ENCODE results near the gene NLGN1. TPM values are rescaled to one million over a fixed set of nuclear protein-coding genes. Genes with fewer than 3 reads are reported as not detected.

The NLGN1 gene
- total RNA-seq, 1 donor from 2014 or later = 5.7 TPM

DNA sequence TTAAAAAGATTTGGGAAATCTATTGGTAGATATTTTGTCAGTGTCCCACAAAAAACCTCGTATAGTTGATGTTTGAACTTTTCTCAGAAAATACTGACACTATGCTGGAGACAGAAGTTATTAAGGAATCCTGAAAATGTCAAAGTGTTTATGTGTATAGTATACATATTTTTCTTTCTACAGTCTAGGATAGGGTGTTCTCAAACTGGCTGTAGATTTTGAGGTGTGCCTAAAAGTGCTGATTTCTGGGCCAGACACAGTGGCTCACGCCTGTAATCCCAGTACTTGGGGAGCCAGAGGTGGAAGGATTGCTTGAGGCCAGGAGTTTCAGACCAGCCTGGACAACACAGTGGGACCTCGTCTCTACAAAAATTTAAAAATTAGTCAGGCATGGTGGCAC lies 322.0 kb downstream of the NLGN1 start:
- Histone ChIP-seq H3K4me3 (ENCODE audit: low read length in 3 of 3) (no peak overlapping the region), H3K4me1 (ENCODE audit: control insufficient read depth in 3 of 3, insufficient read depth in 3 of 3, low read length in 3 of 3) (no peaks in the 10 kb centered on the region), H3K9ac (ENCODE audit: low read depth in 1 of 3, low read length in 3 of 3) (no peak overlapping the region), H3K27me3 (ENCODE audit: control insufficient read depth in 3 of 3, insufficient read depth in 3 of 3, low read length in 3 of 3) (no peaks in the 10 kb centered on the region), H3K36me3 (ENCODE audit: control insufficient read depth in 3 of 3, insufficient read depth in 3 of 3, low read length in 3 of 3) (no peaks in the 10 kb centered on the region), H3K9me3 (ENCODE audit: control insufficient read depth in 3 of 3, low read length in 3 of 3) (no peaks in the 10 kb centered on the region), H3K27ac (ENCODE audit: low read depth, low read length) (no peak overlapping the region)

DNA sequence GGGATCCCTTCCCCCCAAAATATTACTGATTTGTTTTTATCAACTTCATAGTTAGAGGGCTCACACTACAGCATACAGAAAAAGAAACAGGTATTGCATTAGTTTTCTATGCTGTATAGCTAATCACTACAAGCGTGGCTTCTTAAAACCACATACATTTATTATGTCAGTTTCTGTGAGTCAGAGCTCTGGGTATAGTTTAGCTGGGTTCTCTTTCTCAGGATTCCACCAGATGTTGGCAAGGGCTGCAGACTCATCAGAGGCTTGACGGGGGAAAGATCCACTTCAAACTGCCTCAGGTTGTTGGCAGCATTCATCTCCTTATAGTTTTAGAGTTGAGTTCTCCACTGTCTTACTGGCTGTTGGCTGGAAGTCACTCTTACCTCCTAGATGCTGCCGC lies 328.0 kb downstream of the NLGN1 start:
- Histone ChIP-seq H3K9me3 (ENCODE audit: control insufficient read depth in 3 of 3, low read length in 3 of 3) (no peaks in the 10 kb centered on the region), H3K4me3 (ENCODE audit: low read length in 3 of 3) (no peak overlapping the region), H3K9ac (ENCODE audit: low read depth in 1 of 3, low read length in 3 of 3) (no peak overlapping the region), H3K36me3 (ENCODE audit: control insufficient read depth in 3 of 3, insufficient read depth in 3 of 3, low read length in 3 of 3) (no peaks in the 10 kb centered on the region), H3K27ac (ENCODE audit: low read depth, low read length) (no peak overlapping the region), H3K4me1 (ENCODE audit: control insufficient read depth in 3 of 3, insufficient read depth in 3 of 3, low read length in 3 of 3) (no peaks in the 10 kb centered on the region), H3K27me3 (ENCODE audit: control insufficient read depth in 3 of 3, insufficient read depth in 3 of 3, low read length in 3 of 3) (no peaks in the 10 kb centered on the region)

DNA sequence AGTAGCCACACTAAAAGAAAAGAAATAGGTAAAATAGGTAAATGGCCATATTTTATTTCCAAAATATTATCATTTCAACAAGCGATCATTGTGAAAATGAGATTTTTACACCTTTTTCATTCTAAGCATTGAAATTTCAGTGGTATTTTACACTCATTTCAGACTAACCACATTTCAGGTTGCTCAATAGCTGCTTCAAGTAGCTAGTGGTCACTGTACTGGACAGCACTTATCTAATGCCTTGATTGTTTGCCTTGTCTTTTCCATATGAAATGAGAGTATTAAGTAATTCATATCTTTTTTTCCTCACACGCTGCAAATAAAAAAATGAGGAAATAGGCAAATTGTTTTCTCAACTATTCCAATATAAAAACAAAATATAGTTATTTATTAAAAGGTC lies 332.8 kb downstream of the NLGN1 start:
- no peak overlapping the region for H3K4me3 ChIP-seq (ENCODE audit: low read length in 3 of 3)
- no peaks in the 10 kb centered on the region for H3K36me3 ChIP-seq (ENCODE audit: control insufficient read depth in 3 of 3, insufficient read depth in 3 of 3, low read length in 3 of 3)
- H3K9me3 ChIP-seq (ENCODE audit: control insufficient read depth in 3 of 3, low read length in 3 of 3) = no peaks in the 10 kb centered on the region
- no peaks in the 10 kb centered on the region for H3K27me3 ChIP-seq (ENCODE audit: control insufficient read depth in 3 of 3, insufficient read depth in 3 of 3, low read length in 3 of 3)
- no peak overlapping the region for H3K9ac ChIP-seq (ENCODE audit: low read depth in 1 of 3, low read length in 3 of 3)
- H3K27ac ChIP-seq (ENCODE audit: low read depth, low read length) = no peak overlapping the region
- H3K4me1 ChIP-seq (ENCODE audit: control insufficient read depth in 3 of 3, insufficient read depth in 3 of 3, low read length in 3 of 3) = no peaks in the 10 kb centered on the region

DNA sequence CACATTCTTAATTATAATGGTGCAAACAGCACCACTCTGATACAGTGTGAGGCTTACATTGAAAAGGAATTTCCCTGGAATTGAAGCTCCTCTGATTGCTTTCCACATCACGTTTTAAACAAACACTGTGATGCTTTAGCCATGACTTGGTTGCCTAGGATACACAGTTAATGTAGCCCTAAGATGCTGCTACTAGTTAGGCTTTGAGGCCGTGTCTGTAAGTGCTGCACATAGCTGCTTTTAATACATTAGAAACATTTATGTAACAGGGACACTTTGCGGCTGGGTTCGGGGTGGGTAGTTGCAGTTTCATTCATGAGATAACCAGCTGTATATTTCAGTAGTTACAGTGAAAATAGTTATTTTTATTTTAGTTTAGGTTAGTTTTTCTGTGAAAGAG lies 334.7 kb downstream of the NLGN1 start:
- Histone ChIP-seq H3K4me1 (ENCODE audit: control insufficient read depth in 3 of 3, insufficient read depth in 3 of 3, low read length in 3 of 3) (no peaks in the 10 kb centered on the region), H3K9ac (ENCODE audit: low read depth in 1 of 3, low read length in 3 of 3) (no peak overlapping the region), H3K4me3 (ENCODE audit: low read length in 3 of 3) (no peak overlapping the region), H3K36me3 (ENCODE audit: control insufficient read depth in 3 of 3, insufficient read depth in 3 of 3, low read length in 3 of 3) (no peaks in the 10 kb centered on the region), H3K27ac (ENCODE audit: low read depth, low read length) (no peak overlapping the region), H3K9me3 (ENCODE audit: control insufficient read depth in 3 of 3, low read length in 3 of 3) (no peaks in the 10 kb centered on the region), H3K27me3 (ENCODE audit: control insufficient read depth in 3 of 3, insufficient read depth in 3 of 3, low read length in 3 of 3) (no peaks in the 10 kb centered on the region)

DNA sequence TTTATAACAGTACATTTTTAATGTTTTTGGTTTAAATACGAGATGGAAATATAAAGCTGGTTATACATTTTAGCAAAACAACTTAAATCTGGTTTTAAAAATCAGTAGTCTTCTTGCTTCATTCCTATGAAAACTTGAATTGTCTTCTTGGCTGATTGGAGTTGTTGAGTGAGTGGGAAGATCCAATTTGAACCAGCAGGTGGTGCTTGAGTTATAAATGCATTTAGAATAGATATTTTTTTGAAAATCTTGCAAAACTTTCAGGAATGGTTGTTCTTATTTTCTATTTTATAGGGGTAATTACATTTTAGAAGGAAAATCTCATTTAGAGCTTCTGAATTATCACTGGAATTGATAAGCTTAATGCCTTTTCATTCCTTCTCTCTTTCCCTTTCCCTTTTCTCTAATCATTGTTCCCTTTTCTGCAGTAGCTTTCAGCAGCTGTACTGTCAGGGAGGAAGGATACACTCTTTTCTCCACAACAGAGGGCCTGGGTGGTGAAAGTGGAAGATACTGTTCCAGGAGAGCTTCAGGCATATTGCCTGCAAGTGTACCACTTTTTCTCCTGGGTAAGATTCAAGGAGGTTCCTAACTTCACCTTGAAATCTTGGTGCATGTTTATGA lies 335.6 kb downstream of the NLGN1 start:
- no peak overlapping the region for H3K9ac ChIP-seq (ENCODE audit: low read depth in 1 of 3, low read length in 3 of 3)
- no peaks in the 10 kb centered on the region for H3K27me3 ChIP-seq (ENCODE audit: control insufficient read depth in 3 of 3, insufficient read depth in 3 of 3, low read length in 3 of 3)
- no peaks in the 10 kb centered on the region for H3K4me1 ChIP-seq (ENCODE audit: control insufficient read depth in 3 of 3, insufficient read depth in 3 of 3, low read length in 3 of 3)
- H3K4me3 ChIP-seq (ENCODE audit: low read length in 3 of 3) = no peak overlapping the region
- H3K36me3 ChIP-seq (ENCODE audit: control insufficient read depth in 3 of 3, insufficient read depth in 3 of 3, low read length in 3 of 3) = no peaks in the 10 kb centered on the region
- no peaks in the 10 kb centered on the region for H3K9me3 ChIP-seq (ENCODE audit: control insufficient read depth in 3 of 3, low read length in 3 of 3)
- no peak overlapping the region for H3K27ac ChIP-seq (ENCODE audit: low read depth, low read length)

DNA sequence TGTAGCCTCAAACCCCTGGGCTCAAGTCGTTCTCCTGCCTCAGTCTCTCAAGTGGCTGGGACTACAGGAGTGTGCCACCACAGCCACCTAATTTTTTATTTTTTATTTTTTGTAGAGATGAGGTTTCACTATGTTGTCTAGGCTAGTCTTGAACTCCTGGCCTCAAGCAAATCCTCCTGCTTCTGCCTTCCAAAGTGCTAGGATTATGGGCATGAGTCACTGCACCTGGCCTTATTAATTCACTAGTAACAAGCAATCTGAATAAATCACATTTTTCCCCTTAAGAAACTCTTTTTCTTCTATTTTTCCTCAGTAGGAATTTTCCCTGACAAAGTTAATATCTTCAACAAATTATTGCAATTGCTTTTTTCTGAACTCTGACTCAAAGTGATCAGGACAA lies 336.9 kb downstream of the NLGN1 start:
- H3K9ac ChIP-seq (ENCODE audit: low read depth in 1 of 3, low read length in 3 of 3) = no peak overlapping the region
- H3K27me3 ChIP-seq (ENCODE audit: control insufficient read depth in 3 of 3, insufficient read depth in 3 of 3, low read length in 3 of 3) = no peaks in the 10 kb centered on the region
- no peaks in the 10 kb centered on the region for H3K9me3 ChIP-seq (ENCODE audit: control insufficient read depth in 3 of 3, low read length in 3 of 3)
- H3K27ac ChIP-seq (ENCODE audit: low read depth, low read length) = no peak overlapping the region
- no peaks in the 10 kb centered on the region for H3K36me3 ChIP-seq (ENCODE audit: control insufficient read depth in 3 of 3, insufficient read depth in 3 of 3, low read length in 3 of 3)
- no peaks in the 10 kb centered on the region for H3K4me1 ChIP-seq (ENCODE audit: control insufficient read depth in 3 of 3, insufficient read depth in 3 of 3, low read length in 3 of 3)
- H3K4me3 ChIP-seq (ENCODE audit: low read length in 3 of 3) = no peak overlapping the region

DNA sequence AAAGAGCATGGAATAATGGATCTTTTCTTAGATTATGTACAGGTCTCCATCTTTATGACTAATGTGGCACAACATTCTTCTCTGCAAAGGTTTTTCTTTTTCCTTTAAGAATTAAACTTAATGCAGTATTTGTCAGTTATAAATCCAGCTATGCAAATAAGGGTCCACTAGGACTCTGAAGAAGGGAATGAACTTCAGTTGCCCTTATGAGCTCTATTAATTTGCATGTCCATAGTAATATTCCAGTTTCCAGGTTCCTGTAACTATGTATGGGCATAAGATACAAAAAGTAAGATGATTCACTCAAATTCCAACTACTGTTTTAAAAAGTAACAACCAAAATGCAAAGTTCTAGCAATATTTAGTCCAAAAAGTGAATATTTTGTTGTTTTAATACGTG lies 337.4 kb downstream of the NLGN1 start:
- H3K4me3 ChIP-seq (ENCODE audit: low read length in 3 of 3) = no peak overlapping the region
- H3K4me1 ChIP-seq (ENCODE audit: control insufficient read depth in 3 of 3, insufficient read depth in 3 of 3, low read length in 3 of 3) = no peaks in the 10 kb centered on the region
- H3K36me3 ChIP-seq (ENCODE audit: control insufficient read depth in 3 of 3, insufficient read depth in 3 of 3, low read length in 3 of 3) = no peaks in the 10 kb centered on the region
- H3K9me3 ChIP-seq (ENCODE audit: control insufficient read depth in 3 of 3, low read length in 3 of 3) = no peaks in the 10 kb centered on the region
- H3K27ac ChIP-seq (ENCODE audit: low read depth, low read length) = no peak overlapping the region
- H3K27me3 ChIP-seq (ENCODE audit: control insufficient read depth in 3 of 3, insufficient read depth in 3 of 3, low read length in 3 of 3) = no peaks in the 10 kb centered on the region
- H3K9ac ChIP-seq (ENCODE audit: low read depth in 1 of 3, low read length in 3 of 3) = no peak overlapping the region

DNA sequence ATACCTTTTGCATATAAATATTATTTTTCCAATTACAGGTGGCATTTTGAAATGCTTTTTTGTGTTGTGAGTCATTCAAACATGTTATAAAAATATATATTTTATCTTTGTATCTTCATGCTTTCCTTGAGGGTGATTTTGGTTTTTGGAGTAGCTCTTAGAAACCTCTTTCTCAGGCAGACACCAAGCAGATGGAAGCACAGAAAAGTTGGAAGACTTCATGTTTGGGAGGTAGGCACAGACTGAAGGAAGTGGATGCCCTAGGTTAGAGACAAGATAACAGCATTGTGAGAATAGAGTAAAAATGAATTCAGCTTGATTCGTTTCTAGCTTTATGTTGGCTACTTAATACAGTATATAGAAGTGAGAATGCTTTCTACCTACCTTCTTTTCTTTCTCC lies 338.3 kb downstream of the NLGN1 start:
- Histone ChIP-seq H3K9me3 (ENCODE audit: control insufficient read depth in 3 of 3, low read length in 3 of 3) (no peaks in the 10 kb centered on the region), H3K4me1 (ENCODE audit: control insufficient read depth in 3 of 3, insufficient read depth in 3 of 3, low read length in 3 of 3) (no peaks in the 10 kb centered on the region), H3K27ac (ENCODE audit: low read depth, low read length) (no peak overlapping the region), H3K27me3 (ENCODE audit: control insufficient read depth in 3 of 3, insufficient read depth in 3 of 3, low read length in 3 of 3) (no peaks in the 10 kb centered on the region), H3K4me3 (ENCODE audit: low read length in 3 of 3) (no peak overlapping the region), H3K9ac (ENCODE audit: low read depth in 1 of 3, low read length in 3 of 3) (no peak overlapping the region), H3K36me3 (ENCODE audit: control insufficient read depth in 3 of 3, insufficient read depth in 3 of 3, low read length in 3 of 3) (no peaks in the 10 kb centered on the region)

DNA sequence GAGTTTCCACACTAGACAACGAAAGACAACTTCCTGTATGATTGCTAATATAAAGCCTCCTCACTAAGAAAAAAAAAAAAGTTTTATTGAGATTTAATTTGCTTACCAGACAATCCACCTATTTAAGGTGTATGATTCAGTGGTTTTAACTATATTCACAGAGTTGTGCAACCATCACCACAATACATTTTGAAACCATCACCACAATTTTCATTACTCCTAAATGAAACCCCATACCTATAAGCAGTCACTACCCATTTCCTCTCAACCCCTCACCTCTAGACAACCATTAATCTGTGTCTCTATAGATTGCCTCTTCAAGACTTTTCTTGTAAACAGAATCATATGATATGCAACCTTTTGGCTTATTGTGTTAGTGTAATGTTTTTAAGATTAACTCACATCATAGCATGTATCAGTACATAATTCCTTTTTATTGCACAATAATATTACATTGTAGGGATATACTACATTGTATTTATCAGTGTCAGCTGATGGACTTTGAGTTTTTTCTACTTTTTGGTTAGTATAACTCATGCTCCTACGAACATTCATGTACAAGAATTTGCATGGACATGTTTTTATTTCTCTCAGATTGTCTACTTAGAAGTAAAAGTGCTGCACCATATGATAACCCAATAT lies 339.7 kb downstream of the NLGN1 start:
- H3K9me3 ChIP-seq (ENCODE audit: control insufficient read depth in 3 of 3, low read length in 3 of 3) = no peaks in the 10 kb centered on the region
- H3K9ac ChIP-seq (ENCODE audit: low read depth in 1 of 3, low read length in 3 of 3) = no peak overlapping the region
- no peaks in the 10 kb centered on the region for H3K36me3 ChIP-seq (ENCODE audit: control insufficient read depth in 3 of 3, insufficient read depth in 3 of 3, low read length in 3 of 3)
- H3K27me3 ChIP-seq (ENCODE audit: control insufficient read depth in 3 of 3, insufficient read depth in 3 of 3, low read length in 3 of 3) = no peaks in the 10 kb centered on the region
- no peaks in the 10 kb centered on the region for H3K4me1 ChIP-seq (ENCODE audit: control insufficient read depth in 3 of 3, insufficient read depth in 3 of 3, low read length in 3 of 3)
- H3K27ac ChIP-seq (ENCODE audit: low read depth, low read length) = no peak overlapping the region
- no peak overlapping the region for H3K4me3 ChIP-seq (ENCODE audit: low read length in 3 of 3)

DNA sequence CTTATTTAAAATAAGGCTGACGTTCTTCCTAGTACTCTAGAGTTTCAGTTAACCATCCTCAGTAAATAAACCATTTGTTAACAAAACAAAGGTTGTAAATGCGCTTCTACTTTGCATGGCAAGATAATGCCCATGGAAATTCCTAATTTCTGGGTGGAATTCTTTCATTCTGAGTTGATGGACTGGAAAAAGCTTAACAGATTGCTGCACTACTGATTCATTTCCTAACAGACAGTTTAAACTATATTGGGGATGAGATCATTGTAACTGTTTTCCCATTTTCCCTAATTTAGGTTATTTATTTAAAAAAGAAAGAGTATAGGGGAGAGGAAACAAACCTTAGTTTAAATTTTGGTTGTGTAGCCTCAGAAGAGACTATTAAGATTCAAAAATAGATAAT lies 342.2 kb downstream of the NLGN1 start:
- Histone ChIP-seq H3K27ac (ENCODE audit: low read depth, low read length) (no peak overlapping the region), H3K27me3 (ENCODE audit: control insufficient read depth in 3 of 3, insufficient read depth in 3 of 3, low read length in 3 of 3) (no peaks in the 10 kb centered on the region), H3K36me3 (ENCODE audit: control insufficient read depth in 3 of 3, insufficient read depth in 3 of 3, low read length in 3 of 3) (no peaks in the 10 kb centered on the region), H3K9me3 (ENCODE audit: control insufficient read depth in 3 of 3, low read length in 3 of 3) (no peaks in the 10 kb centered on the region), H3K4me1 (ENCODE audit: control insufficient read depth in 3 of 3, insufficient read depth in 3 of 3, low read length in 3 of 3) (no peaks in the 10 kb centered on the region), H3K9ac (ENCODE audit: low read depth in 1 of 3, low read length in 3 of 3) (no peak overlapping the region), H3K4me3 (ENCODE audit: low read length in 3 of 3) (no peak overlapping the region)
